DOHH2 (cell line): ENCODE measurements around the gene ZNF675.
"Not testable (repeated sequence)": the region's sequence is repeated elsewhere in the genome, so short reads cannot be mapped to it uniquely, and the experiment has no call there.

Source experiments
- EZH2phosphoT487 ChIP-seq: fragments of 200-600 bp; sonication (generic); IDR thresholded peaks from 2 replicates; pipeline ENCODE4 v1.6.1; 2017; ENCODE audit warnings: borderline replicate concordance, mild to moderate bottlenecking, antibody characterized with exemption, low read length, moderate library complexity, mixed read lengths
- TF ChIP-seq, protein P1 (sequence below): fragments of 200-600 bp; sonication (generic); IDR thresholded peaks from one replicate; pipeline ENCODE4 v1.5.1; 2014; ENCODE audit warnings: antibody characterized with exemption, mild to moderate bottlenecking, low read depth, low read length; ENCODE audit not compliant: poor library complexity, severe bottlenecking

DNA sequence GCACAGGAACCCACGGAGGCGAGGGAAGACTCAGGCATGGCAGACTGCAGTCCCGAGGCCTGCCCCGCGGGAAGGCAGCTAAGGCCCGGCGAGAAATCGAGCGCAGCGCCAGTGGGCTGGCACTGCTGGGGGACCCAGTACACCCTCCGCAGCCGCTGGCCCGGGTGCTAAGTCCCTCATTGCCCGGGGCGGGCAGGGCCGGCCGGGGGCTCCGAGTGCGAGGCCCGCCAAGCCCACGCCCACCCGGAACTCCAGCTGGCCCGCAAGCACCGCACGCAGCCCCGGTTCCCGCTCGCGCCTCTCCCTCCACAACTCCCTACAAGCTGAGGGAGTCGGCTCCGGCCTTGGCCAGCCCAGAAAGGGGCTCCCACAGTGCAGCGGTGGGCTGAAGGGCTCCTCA lies 18.4 kb downstream of the ZNF675 start:
- TF ChIP-seq, protein P1, sequence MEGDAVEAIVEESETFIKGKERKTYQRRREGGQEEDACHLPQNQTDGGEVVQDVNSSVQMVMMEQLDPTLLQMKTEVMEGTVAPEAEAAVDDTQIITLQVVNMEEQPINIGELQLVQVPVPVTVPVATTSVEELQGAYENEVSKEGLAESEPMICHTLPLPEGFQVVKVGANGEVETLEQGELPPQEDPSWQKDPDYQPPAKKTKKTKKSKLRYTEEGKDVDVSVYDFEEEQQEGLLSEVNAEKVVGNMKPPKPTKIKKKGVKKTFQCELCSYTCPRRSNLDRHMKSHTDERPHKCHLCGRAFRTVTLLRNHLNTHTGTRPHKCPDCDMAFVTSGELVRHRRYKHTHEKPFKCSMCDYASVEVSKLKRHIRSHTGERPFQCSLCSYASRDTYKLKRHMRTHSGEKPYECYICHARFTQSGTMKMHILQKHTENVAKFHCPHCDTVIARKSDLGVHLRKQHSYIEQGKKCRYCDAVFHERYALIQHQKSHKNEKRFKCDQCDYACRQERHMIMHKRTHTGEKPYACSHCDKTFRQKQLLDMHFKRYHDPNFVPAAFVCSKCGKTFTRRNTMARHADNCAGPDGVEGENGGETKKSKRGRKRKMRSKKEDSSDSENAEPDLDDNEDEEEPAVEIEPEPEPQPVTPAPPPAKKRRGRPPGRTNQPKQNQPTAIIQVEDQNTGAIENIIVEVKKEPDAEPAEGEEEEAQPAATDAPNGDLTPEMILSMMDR = not testable (repeated sequence)
- not testable (repeated sequence) for TF ChIP-seq EZH2phosphoT487
